ENCODE measurements around the gene UQCC5. TPM values are rescaled to one million over a fixed set of nuclear protein-coding genes. Genes with fewer than 3 reads are reported as not detected.

UQCC5 gene
- total RNA-seq, 1 experiment from 2014 or later = 45.8 TPM

DNA sequence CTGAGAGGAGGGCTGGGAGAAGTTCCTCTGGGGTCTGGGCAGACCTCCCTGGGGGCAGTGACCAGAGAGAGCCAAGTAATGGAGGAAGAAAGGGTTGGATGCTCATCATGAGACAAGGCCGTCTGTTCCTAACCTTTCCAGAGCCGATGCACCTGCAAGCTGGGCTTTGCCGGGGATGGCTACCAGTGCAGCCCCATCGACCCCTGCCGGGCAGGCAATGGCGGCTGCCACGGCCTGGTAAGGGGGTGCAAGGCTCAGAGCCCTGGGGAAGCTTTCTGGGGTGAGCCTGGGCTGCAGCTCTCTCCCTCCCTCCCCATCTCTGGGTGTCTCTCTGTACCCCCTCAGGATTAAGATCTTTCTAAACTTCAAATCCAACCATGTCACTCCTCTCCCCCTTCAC, 24.9 kb upstream of the UQCC5 start:
- no peak overlapping the region for H4K5ac ChIP-seq (ENCODE audit: insufficient read length, low read depth, low read length)
- WGBS (ENCODE audit: extremely low coverage, insufficient read length, low lambda C conversion rate) = no CpG with 5 or more reads among the region's 7 CpGs
- H3K27ac Mint-ChIP-seq = no peak overlapping the region
- no peaks in the 10 kb centered on the region for H3K23me2 ChIP-seq (ENCODE audit: insufficient read length, low read depth, low read length, poor library complexity, severe bottlenecking)
- H2BK120ac ChIP-seq (ENCODE audit: low read depth, low read length, poor library complexity, severe bottlenecking) = no peak overlapping the region
- DNase-seq = no peak
- no peak overlapping the region for H3K4ac ChIP-seq (ENCODE audit: low read depth, low read length)
- no peaks in the 10 kb centered on the region for H3K4me1 ChIP-seq (ENCODE audit: insufficient read depth, low read length)
- H2BK15ac ChIP-seq (ENCODE audit: low read depth, low read length) = no peak overlapping the region
- no peak overlapping the region for H3K18ac ChIP-seq (ENCODE audit: insufficient read length, low read depth, low read length)
- no peaks in the 10 kb centered on the region; a peak in 1 of 5 replicates for H3K9me3 Mint-ChIP-seq
- H3K23ac ChIP-seq (ENCODE audit: insufficient read length, low read depth, low read length) = no peak overlapping the region
- no peaks in the 10 kb centered on the region for H3K79me2 ChIP-seq (ENCODE audit: insufficient read depth, low read length)
- no peaks in the 10 kb centered on the region for H3K27me3 ChIP-seq (ENCODE audit: insufficient read depth, low read length)
- no peak overlapping the region for H3K56ac ChIP-seq (ENCODE audit: insufficient read length, low read depth, low read length)
- no peak overlapping the region for H3K4me2 ChIP-seq (ENCODE audit: insufficient read depth, insufficient read length, low read length)
- no peak overlapping the region for H2AK5ac ChIP-seq (ENCODE audit: insufficient read length, low read length)
- no peak overlapping the region for H4K91ac ChIP-seq (ENCODE audit: insufficient read length, low read depth, low read length)
- H3T11ph ChIP-seq (ENCODE audit: low read length) = no peak overlapping the region
- H3K79me1 ChIP-seq (ENCODE audit: insufficient read depth, low read depth, low read length, poor library complexity, severe bottlenecking) = no peaks in the 10 kb centered on the region
- H3K27ac ChIP-seq (ENCODE audit: insufficient read length, low read depth, low read length) = no peak overlapping the region
- no peak overlapping the region for H2BK5ac ChIP-seq (ENCODE audit: insufficient read length, low read length)
- H3K36me3 Mint-ChIP-seq (ENCODE audit: insufficient read depth in 1 of 3, low read depth in 3 of 3) = no peaks in the 10 kb centered on the region; a peak in 1 of 7 replicates
- H2BK20ac ChIP-seq (ENCODE audit: low read depth, low read length, poor library complexity, severe bottlenecking) = no peak overlapping the region
- H2BK12ac ChIP-seq (ENCODE audit: insufficient read length, low read depth, low read length) = no peak overlapping the region
- no peak overlapping the region for H2AFZ ChIP-seq (ENCODE audit: low read length)
- TF ChIP-seq, protein P1, sequence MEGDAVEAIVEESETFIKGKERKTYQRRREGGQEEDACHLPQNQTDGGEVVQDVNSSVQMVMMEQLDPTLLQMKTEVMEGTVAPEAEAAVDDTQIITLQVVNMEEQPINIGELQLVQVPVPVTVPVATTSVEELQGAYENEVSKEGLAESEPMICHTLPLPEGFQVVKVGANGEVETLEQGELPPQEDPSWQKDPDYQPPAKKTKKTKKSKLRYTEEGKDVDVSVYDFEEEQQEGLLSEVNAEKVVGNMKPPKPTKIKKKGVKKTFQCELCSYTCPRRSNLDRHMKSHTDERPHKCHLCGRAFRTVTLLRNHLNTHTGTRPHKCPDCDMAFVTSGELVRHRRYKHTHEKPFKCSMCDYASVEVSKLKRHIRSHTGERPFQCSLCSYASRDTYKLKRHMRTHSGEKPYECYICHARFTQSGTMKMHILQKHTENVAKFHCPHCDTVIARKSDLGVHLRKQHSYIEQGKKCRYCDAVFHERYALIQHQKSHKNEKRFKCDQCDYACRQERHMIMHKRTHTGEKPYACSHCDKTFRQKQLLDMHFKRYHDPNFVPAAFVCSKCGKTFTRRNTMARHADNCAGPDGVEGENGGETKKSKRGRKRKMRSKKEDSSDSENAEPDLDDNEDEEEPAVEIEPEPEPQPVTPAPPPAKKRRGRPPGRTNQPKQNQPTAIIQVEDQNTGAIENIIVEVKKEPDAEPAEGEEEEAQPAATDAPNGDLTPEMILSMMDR (conservative IDR thresholded peaks at IDR 0.05) = no peak
- no peak overlapping the region for H4K8ac ChIP-seq (replicated peaks; ENCODE audit: insufficient read length, low read depth, low read length)
- peaks cover 6 to 12% of the 10 kb centered on the region in 2 experiments for H3K4me1 Mint-ChIP-seq
- H4K20me1 ChIP-seq (ENCODE audit: control insufficient read depth, insufficient read depth, insufficient read length) = peaks cover 3% of the 10 kb centered on the region
- H3K4me3 Mint-ChIP-seq = no peak overlapping the region
- H3K14ac ChIP-seq (ENCODE audit: insufficient read depth, low read length) = no peak overlapping the region; the same call in 1 of the 2 replicates
- no peaks in the 10 kb centered on the region for H3K9me3 ChIP-seq (ENCODE audit: control insufficient read depth, low read depth, low read length)
- H3K27me3 Mint-ChIP-seq (ENCODE audit: low read depth) = peaks cover 2% of the 10 kb centered on the region
- no peak overlapping the region for H3K9ac ChIP-seq (ENCODE audit: extremely low read depth, insufficient read length, low read length)

Data from H9 (cell line).